LNCaP clone FGC (cell line): ENCODE data around the gene MAJIN.

Experiments used
- DNase-seq: peaks from one replicate; pipeline ENCODE4 v3.0.0-alpha.2; 2011; ENCODE audit warnings: low read depth
- H3K4me3 ChIP-seq: 2 replicates; pipeline ENCODE4 v1.5.1; 2011; ENCODE audit warnings: mild to moderate bottlenecking, low read depth, low read length, control low read depth
- TF ChIP-seq, protein P1 (sequence below): IDR thresholded peaks from 2 replicates; pipeline ENCODE4 v1.5.1; 2012; ENCODE audit warnings: mild to moderate bottlenecking; ENCODE audit not compliant: control insufficient read depth, insufficient read depth; ENCODE audit errors: extremely low read depth

The MAJIN gene

GRCh38 chr11:64933213-64933934 lies 38.5 kb downstream of the MAJIN start:
- H3K4me3 ChIP-seq: no peak overlapping the region
- DNase-seq: no peak
- TF ChIP-seq, protein P1, sequence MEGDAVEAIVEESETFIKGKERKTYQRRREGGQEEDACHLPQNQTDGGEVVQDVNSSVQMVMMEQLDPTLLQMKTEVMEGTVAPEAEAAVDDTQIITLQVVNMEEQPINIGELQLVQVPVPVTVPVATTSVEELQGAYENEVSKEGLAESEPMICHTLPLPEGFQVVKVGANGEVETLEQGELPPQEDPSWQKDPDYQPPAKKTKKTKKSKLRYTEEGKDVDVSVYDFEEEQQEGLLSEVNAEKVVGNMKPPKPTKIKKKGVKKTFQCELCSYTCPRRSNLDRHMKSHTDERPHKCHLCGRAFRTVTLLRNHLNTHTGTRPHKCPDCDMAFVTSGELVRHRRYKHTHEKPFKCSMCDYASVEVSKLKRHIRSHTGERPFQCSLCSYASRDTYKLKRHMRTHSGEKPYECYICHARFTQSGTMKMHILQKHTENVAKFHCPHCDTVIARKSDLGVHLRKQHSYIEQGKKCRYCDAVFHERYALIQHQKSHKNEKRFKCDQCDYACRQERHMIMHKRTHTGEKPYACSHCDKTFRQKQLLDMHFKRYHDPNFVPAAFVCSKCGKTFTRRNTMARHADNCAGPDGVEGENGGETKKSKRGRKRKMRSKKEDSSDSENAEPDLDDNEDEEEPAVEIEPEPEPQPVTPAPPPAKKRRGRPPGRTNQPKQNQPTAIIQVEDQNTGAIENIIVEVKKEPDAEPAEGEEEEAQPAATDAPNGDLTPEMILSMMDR: no peak

GRCh38 chr11:64932324-64932723 lies 39.6 kb downstream of the MAJIN start:
- no peak for DNase-seq
- TF ChIP-seq, protein P1: no peak
- H3K4me3 ChIP-seq: no peak overlapping the region

- H3K4me3 ChIP-seq: no peak overlapping the region
- TF ChIP-seq, protein P1: no peak
- no peak for DNase-seq
Measured at GRCh38 chr11:64931290-64931689, 40.6 kb downstream of the MAJIN start.

- H3K4me3 ChIP-seq: no peak overlapping the region
- no peak for DNase-seq
- TF ChIP-seq, protein P1: no peak
Measured at GRCh38 chr11:64930340-64930739, 41.6 kb downstream of the MAJIN start.

DNA sequence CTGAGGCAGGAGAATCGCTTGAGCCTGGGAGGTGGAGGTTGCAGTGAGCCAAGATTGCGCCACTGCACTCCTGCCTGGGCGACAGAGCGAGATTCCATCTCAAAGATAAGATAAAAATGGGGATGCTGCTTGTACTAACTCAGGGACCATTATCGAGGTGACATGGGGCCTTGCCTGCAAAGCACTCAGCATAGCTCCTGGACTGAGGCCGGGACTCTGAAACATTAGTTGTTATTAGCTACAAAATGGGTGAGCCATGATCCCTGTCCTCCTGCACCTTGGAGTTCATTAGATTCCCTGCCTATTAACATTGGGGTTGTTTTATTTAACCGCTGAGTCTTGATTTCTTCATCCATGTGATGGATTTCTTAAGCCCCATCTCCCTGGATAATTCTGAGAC lies 42.3 kb downstream of the MAJIN start:
- TF ChIP-seq, protein P1: no peak
- no peak overlapping the region for H3K4me3 ChIP-seq
- DNase-seq: no peak

DNA sequence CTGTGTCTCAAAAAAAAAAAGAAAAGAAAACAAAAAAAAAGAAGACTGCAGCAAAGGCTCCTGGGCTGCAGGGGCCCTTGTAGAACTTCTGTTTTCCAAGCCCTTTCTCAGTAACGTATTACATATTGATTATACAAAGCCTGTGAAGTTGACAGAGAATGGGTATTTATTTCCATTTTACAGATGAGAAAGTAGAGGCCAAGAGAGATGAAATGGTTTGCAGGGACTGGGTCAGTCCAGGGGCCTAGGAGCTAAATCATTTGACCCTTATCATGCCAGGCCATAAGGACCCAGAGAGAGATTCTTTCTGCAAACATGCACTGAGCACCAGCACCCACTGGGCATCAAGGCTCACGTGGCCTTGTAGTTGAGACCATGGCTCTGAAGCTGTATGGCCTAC lies 43.0 kb downstream of the MAJIN start:
- H3K4me3 ChIP-seq: no peak overlapping the region
- TF ChIP-seq, protein P1: no peak
- DNase-seq: no peak

GRCh38 chr11:64926689-64927088 lies 45.2 kb downstream of the MAJIN start:
- TF ChIP-seq, protein P1: no peak

More at GRCh38 chr11:64926689-64927088, 45.2 kb downstream of the MAJIN start:
- no peak overlapping the region for H3K4me3 ChIP-seq
- DNase-seq: no peak
